ENCODE measurements around the gene MSRB2. TPM values are rescaled to one million over a fixed set of nuclear protein-coding genes. Genes with fewer than 3 reads are reported as not detected.

The MSRB2 gene
- 7.7 TPM for polyA plus RNA-seq (2012; ENCODE audit: missing spikeins)

DNA sequence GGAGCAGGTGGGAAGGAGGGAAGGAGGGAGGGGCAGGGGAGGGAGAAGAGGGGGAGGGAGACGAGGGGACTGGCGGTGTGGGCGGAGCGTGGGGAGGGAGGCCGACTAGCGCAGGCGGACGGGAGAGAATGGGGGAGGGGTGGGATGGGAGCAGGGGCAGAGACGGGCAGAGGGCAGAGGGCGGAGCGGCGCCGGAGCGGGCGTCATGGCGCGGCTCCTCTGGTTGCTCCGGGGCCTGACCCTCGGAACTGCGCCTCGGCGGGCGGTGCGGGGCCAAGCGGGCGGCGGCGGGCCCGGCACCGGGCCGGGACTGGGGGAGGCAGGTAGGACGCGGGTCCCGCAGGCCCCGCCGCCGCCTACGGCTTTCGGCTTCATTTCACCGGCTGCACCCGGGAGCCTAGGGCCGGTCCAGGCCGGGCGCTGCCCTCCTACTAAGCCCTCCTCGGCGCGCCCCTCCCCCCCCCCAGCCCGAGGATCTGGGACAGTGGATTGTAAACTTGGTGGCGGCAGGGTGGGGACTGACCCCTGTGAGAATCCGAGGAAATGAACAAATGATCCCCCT, at the start of gene MSRB2:
Gene MSRB2, plus strand, starts transcription at position 176 of the 562 bp plus-strand sequence. Its CDS starts 30 bp downstream, at position 206.
- peak; percentile 77; the same call in 1 of the 2 replicates for TF ChIP-seq POLR2A (IDR thresholded peaks at IDR 0.05; ENCODE audit: low read depth, low read length)
- peak; percentile 60 for TF ChIP-seq TAF1 (IDR thresholded peaks at IDR 0.05; ENCODE audit: borderline replicate concordance, low read depth, low read length)
- TF ChIP-seq POLR2AphosphoS5 (IDR thresholded peaks at IDR 0.05; ENCODE audit: low read depth, low read length), result peak; percentile 59; the same call in 1 of the 2 replicates
- DNase-seq (ENCODE audit: insufficient read length) (peak; percentile 67), FAIRE-seq (peak; percentile 97)

DNA sequence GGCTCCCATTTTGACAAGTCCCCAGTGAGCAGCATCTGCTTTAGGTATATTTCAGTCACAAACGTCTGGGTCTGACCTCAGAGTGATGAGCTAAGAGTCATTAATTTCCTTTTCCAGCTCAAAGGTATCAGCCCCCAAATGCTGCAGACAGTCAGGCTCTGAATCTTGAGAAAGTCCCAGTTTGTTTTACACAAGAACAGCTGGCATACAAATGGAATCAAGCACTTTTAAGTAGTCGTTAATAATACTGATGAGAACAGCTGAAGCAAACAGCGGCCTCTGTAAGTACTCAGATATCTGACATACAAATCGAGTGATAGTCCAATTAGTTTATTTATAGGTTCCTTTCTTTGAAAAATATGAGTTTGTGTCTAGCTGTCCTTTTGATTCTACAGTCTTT, 49.4 kb upstream of the MSRB2 start:
- TF ChIP-seq POLR2AphosphoS5 (IDR thresholded peaks at IDR 0.05; ENCODE audit: low read depth, low read length), result no peak
- TF ChIP-seq POLR2A (IDR thresholded peaks at IDR 0.05; ENCODE audit: low read depth, low read length), result no peak
- no peak for TF ChIP-seq TAF1 (IDR thresholded peaks at IDR 0.05; ENCODE audit: borderline replicate concordance, low read depth, low read length)
- DNase-seq (ENCODE audit: insufficient read length) (no peak), FAIRE-seq (no peak)

DNA sequence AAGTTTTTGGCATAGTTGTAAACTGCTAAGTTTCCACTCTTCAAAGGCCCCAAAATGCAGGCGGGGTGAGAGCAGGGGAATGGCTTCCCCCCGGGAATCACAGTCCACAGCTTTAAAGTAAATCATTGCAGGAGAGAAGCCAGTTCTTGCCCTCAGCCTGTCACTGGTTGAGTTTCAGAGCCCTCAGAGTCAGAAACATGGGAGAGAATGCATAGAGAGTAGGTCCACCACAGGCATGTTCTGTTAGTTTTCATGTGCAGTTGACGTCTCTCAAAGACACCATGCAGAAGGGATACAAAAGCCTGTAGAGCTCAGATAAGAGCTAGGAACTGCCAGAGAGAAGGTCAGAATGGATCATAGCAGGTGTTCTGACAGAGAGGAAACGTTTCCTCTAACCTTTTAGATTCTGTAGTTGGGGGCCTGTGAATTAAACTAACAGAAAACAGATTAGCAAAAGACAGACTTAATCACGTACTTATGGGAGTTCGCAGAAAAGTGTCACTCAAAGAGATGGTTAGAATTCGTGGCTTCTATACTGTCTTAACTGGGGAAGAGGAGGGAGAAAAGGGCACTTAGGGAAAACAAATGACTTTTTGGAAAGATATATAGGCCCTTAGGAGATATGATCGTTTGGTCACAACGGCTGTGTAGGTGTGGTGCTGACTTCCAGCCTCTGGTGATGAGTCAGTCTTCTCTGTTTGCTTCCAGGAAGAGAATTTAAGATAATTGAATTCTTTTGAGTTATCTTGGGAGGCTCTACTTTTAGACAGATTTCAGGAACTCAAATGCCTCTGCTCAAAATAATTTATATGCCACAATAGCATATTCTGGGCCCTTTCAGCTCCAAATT, 48.0 kb upstream of the MSRB2 start:
- FAIRE-seq, result no peak
- TF ChIP-seq TAF1 (IDR thresholded peaks at IDR 0.05; ENCODE audit: borderline replicate concordance, low read depth, low read length) (no peak), POLR2A (IDR thresholded peaks at IDR 0.05; ENCODE audit: low read depth, low read length) (no peak), POLR2AphosphoS5 (IDR thresholded peaks at IDR 0.05; ENCODE audit: low read depth, low read length) (no peak)
- DNase-seq (ENCODE audit: insufficient read length), result no peak

DNA sequence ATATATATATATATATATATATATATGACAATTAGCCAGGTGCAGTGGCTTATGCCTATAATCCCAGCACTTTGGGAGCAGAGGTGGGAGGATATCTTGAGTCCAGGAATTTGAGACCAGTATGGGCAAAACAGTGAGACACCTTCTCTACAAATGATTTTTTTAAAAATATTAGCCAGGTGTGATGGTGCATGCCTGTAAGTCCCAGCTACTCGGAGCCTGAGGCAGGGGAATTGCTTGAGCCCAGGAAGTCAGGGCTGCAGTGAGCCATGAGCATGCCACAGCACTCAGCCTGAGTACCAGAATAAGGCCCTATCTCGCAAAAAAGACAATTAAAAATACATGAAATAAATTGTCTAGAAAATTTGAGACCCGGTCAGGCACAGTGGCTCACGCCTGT, 47.2 kb upstream of the MSRB2 start:
- TF ChIP-seq POLR2A (IDR thresholded peaks at IDR 0.05; ENCODE audit: low read depth, low read length), result no peak
- no peak for TF ChIP-seq TAF1 (IDR thresholded peaks at IDR 0.05; ENCODE audit: borderline replicate concordance, low read depth, low read length)
- no peak for TF ChIP-seq POLR2AphosphoS5 (IDR thresholded peaks at IDR 0.05; ENCODE audit: low read depth, low read length)
- DNase-seq (ENCODE audit: insufficient read length) (no peak), FAIRE-seq (no peak)

DNA sequence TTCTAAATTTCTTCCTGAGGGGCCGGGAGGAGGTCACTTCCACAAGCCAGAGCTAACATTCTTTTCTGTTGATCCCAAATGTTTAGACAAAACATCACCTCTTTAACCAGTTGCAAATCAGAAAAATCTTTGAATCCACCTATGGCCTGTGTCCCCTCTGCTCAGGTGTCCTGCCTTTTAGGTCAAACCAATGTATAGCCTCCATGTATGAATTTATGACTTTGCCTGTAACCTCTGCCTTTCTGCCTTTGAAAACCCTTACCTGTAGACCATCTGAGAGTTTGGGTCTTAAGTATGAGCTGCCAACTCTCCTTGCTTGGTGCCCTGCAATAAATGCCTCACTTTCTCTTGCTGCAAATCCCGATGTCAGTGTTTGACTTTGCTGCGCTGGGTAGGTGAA, 44.1 kb upstream of the MSRB2 start:
- FAIRE-seq (no peak), DNase-seq (ENCODE audit: insufficient read length) (no peak)
- TF ChIP-seq POLR2AphosphoS5 (IDR thresholded peaks at IDR 0.05; ENCODE audit: low read depth, low read length), result no peak
- no peak for TF ChIP-seq POLR2A (IDR thresholded peaks at IDR 0.05; ENCODE audit: low read depth, low read length)
- TF ChIP-seq TAF1 (IDR thresholded peaks at IDR 0.05; ENCODE audit: borderline replicate concordance, low read depth, low read length), result no peak

DNA sequence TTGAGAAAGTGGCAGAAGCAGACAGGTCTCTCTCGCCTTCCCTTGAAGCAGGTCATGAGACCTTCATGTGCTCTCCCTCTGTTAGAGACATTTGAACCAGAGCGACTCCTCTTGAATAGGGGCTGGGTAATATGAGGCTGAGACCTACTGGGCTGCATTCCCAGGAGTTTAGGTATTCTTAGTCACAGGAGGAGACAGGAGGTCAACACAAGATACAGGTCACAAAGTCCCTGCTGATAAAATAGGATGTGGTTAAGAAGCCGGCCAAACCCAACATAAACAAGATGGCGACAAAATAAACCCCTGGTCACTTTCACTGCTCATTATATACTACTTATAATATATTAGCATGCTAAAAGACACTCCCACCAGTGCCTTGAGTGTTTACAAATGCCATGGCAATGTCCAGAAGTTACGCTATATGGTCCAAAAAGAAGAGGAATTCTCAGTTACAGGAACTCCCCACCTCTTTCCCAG, 43.5 kb upstream of the MSRB2 start:
- FAIRE-seq (no peak), DNase-seq (ENCODE audit: insufficient read length) (no peak)
- TF ChIP-seq POLR2AphosphoS5 (IDR thresholded peaks at IDR 0.05; ENCODE audit: low read depth, low read length), result no peak

DNA sequence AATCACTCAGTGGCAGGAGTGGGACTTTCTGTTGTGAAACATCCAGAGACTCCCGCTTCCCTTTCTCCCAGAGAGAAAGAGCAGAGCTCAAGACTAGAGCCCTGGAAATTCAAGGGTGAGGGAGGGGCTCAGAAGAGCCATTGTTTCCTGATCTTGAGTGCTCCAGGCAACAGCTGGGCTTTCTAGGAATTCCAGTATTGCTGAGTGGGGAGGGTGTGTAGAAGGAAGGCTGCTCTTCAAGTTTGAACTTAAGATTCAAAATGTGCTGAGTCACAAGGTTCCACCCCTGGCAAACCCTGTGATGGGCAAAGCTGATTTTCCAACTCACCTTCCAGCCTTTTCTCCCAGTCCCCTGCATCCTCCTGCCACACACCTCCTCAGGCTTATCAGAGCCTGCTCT, 42.3 kb upstream of the MSRB2 start:
- FAIRE-seq (no peak), DNase-seq (ENCODE audit: insufficient read length) (no peak)
- no peak for TF ChIP-seq POLR2AphosphoS5 (IDR thresholded peaks at IDR 0.05; ENCODE audit: low read depth, low read length)
- no peak for TF ChIP-seq POLR2A (IDR thresholded peaks at IDR 0.05; ENCODE audit: low read depth, low read length)
- TF ChIP-seq TAF1 (IDR thresholded peaks at IDR 0.05; ENCODE audit: borderline replicate concordance, low read depth, low read length), result no peak

DNA sequence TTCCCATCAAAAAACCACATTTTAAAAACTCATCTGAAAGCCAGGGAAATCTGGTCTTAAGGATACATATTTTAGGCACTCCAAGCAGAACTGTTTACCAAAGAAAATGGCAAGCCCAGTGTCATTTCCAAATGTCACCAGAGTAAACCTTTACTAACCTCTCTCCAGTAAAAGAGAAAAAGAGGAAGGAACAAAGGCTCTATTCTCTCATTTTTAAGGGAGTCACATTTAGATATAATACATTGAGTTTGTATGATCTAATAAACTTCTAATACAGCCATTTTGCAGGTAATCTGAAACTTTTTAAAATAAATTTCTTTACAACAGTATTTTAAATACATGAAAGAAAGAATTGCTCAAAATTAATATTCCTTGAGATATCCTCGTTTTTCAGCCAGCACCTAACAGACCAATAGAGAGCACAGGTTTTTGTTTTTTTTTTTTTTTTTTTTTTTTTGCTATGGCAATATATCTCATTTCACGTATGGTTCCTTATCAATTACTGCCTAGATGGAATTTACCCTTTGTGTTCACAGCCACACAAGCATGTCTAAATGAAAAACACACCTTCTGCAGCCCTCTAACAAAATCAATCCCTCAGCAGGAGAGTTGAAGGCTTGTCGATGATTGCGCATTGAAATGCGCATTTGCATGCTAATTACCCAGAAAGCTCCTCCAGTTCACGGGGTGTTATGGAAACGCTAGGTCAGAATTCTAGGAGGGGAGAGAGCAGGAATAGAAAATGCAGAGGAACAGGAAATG, 39.8 kb upstream of the MSRB2 start:
- FAIRE-seq, result no peak
- DNase-seq (ENCODE audit: insufficient read length), result no peak
- no peak for TF ChIP-seq POLR2AphosphoS5 (IDR thresholded peaks at IDR 0.05; ENCODE audit: low read depth, low read length)
- no peak for TF ChIP-seq TAF1 (IDR thresholded peaks at IDR 0.05; ENCODE audit: borderline replicate concordance, low read depth, low read length)
- TF ChIP-seq POLR2A (IDR thresholded peaks at IDR 0.05; ENCODE audit: low read depth, low read length), result no peak

DNA sequence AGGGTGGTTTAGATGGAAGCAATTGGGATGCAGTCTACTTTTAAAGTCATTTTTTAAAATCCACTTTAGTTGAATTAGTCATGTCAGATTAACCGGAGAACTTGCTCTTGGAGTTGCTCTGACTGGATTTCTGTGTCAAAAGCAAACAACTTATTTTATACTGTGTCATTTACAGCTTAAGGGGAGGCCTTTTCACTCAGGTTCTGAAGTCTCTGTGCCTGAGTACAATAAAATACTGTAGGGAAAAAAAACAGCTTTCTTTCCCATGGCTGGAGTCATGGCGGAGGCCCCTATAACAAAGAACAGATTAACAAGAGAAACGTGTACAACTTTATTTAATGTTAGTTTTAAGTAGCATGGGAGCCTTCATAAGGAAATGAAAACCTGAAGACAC, 39.2 kb upstream of the MSRB2 start:
- TF ChIP-seq TAF1 (IDR thresholded peaks at IDR 0.05; ENCODE audit: borderline replicate concordance, low read depth, low read length) (no peak), POLR2AphosphoS5 (IDR thresholded peaks at IDR 0.05; ENCODE audit: low read depth, low read length) (no peak), POLR2A (IDR thresholded peaks at IDR 0.05; ENCODE audit: low read depth, low read length) (no peak)
- DNase-seq (ENCODE audit: insufficient read length) (no peak), FAIRE-seq (no peak)

DNA sequence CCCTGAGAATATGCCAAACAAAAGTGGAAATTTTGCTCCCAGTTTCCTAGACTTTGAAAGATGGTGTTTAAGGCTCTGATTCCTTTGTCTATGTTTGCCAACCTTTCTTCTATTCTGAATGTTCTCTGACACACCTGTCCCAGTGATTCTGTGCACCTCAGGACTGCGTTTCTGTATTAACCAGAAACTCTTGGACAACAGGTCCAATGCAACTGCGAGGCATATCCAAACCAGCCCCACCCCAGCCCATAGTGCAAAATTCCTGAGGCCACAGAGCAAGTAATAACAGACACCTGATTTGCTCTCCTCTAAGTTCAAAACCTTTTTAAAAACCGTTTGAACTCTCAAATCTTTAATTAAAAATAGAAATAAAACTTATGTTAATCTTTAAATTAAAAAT, 37.0 kb upstream of the MSRB2 start:
- DNase-seq (ENCODE audit: insufficient read length) (no peak), FAIRE-seq (no peak)
- TF ChIP-seq TAF1 (IDR thresholded peaks at IDR 0.05; ENCODE audit: borderline replicate concordance, low read depth, low read length), result no peak
- no peak for TF ChIP-seq POLR2AphosphoS5 (IDR thresholded peaks at IDR 0.05; ENCODE audit: low read depth, low read length)
- TF ChIP-seq POLR2A (IDR thresholded peaks at IDR 0.05; ENCODE audit: low read depth, low read length), result no peak

DNA sequence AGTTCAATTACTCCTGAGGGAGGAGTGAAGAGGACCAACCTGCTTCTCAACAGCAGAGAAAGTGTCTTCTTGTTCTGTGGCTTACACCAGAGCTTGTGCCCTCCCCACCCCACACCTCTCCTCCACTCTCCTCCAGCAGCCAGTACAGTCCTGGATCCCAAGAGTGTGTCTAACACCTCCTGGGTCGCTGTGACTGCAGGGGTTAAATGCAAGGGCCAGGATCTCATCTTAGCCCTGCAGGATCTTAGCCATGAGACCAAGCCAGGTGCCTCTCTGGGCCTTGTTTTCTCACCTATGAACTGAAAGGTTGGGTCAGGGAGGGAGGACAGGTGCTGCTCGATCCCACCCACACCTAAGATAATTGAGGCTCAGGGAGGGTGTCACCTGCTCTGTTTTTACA, 34.5 kb upstream of the MSRB2 start:
- FAIRE-seq, result no peak
- DNase-seq (ENCODE audit: insufficient read length), result no peak
- TF ChIP-seq POLR2A (IDR thresholded peaks at IDR 0.05; ENCODE audit: low read depth, low read length), result no peak
- TF ChIP-seq TAF1 (IDR thresholded peaks at IDR 0.05; ENCODE audit: borderline replicate concordance, low read depth, low read length), result no peak
- TF ChIP-seq POLR2AphosphoS5 (IDR thresholded peaks at IDR 0.05; ENCODE audit: low read depth, low read length), result no peak
